CD14-positive monocyte (primary cell): ENCODE data around the gene GAD1. TPM values are rescaled to one million over a fixed set of nuclear protein-coding genes. Genes with fewer than 3 reads are reported as not detected.

Source experiments
- DNase-seq, 3 donors: peaks; one replicate each; pipeline ENCODE4 v3.0.0-alpha.2; 2011 to 2022
- H2AFZ ChIP-seq: 2 replicates; pipeline ENCODE4 v1.6.0; 2012; ENCODE audit warnings: mild to moderate bottlenecking, low read depth, low read length, inconsistent platforms; ENCODE audit not compliant: insufficient read depth, poor library complexity, severe bottlenecking
- H3K27ac ChIP-seq, 2 donors: 1 replicate in 1 of 2; 2 replicates in 1 of 2; pipeline ENCODE4 v1.5.1; 2012 to 2013; ENCODE audit warnings: low read length in 2 of 2, control low read depth in 1 of 2, inconsistent platforms in 1 of 2, low read depth in 1 of 2, mild to moderate bottlenecking in 1 of 2
- H3K27me3 ChIP-seq, 2 donors: one replicate each; pipeline versions ENCODE4 v1.6.0 to v1.6.1; 2011 to 2013; ENCODE audit warnings: low read length in 2 of 2; ENCODE audit not compliant: control insufficient read depth in 2 of 2, insufficient read depth in 2 of 2
- H3K36me3 ChIP-seq, 2 donors: replicated peaks in 1 of 2; 1 replicate in 1 of 2; 2 replicates in 1 of 2; pipeline versions ENCODE4 v1.5.1 to v1.6.1; 2012 to 2013; ENCODE audit warnings: low read length in 2 of 2, control low read depth in 1 of 2, inconsistent platforms in 1 of 2, mild to moderate bottlenecking in 1 of 2; ENCODE audit not compliant: insufficient read depth in 2 of 2, control insufficient read depth in 1 of 2
- H3K4me1 ChIP-seq, 2 donors: 1 replicate in 1 of 2; 2 replicates in 1 of 2; pipeline versions ENCODE4 v1.5.1 to v1.6.1; 2012 to 2013; ENCODE audit warnings: low read length in 2 of 2, control low read depth in 1 of 2, inconsistent platforms in 1 of 2, mild to moderate bottlenecking in 1 of 2, moderate library complexity in 1 of 2; ENCODE audit not compliant: insufficient read depth in 2 of 2, control insufficient read depth in 1 of 2
- H3K4me2 ChIP-seq: replicated peaks from 2 replicates; pipeline ENCODE3; 2012; ENCODE audit warnings: low read length, moderate library complexity, mild to moderate bottlenecking; ENCODE audit not compliant: poor library complexity, severe bottlenecking; ENCODE audit errors: extremely low read depth
- H3K4me3 ChIP-seq, 3 experiments: fragments of 200-600 bp in 1 of 3; sonication (generic) in 1 of 3; replicated peaks in 1 of 3; 1 replicate in 2 of 3; 2 replicates in 1 of 3; pipeline ENCODE4 v1.5.1; 2011 to 2013; ENCODE audit warnings: low read length in 3 of 3, mild to moderate bottlenecking in 3 of 3, control low read depth in 2 of 3, low read depth in 2 of 3, inconsistent platforms in 1 of 3, moderate library complexity in 1 of 3
- H3K79me2 ChIP-seq: 2 replicates; pipeline ENCODE4 v1.6.0; 2012; ENCODE audit warnings: mild to moderate bottlenecking, control low read depth, inconsistent platforms, low read length, moderate library complexity; ENCODE audit not compliant: insufficient read depth
- H3K9ac ChIP-seq: 2 replicates; pipeline ENCODE4 v1.6.0; 2017; ENCODE audit warnings: low read length, mild to moderate bottlenecking; ENCODE audit not compliant: insufficient read depth, poor library complexity, severe bottlenecking
- H3K9me3 ChIP-seq, 2 donors: replicated peaks in 1 of 2; 1 replicate in 1 of 2; 2 replicates in 1 of 2; pipeline versions ENCODE4 v1.5.1 to v1.6.1; 2012 to 2013; ENCODE audit warnings: low read length in 2 of 2, control low read depth in 1 of 2; ENCODE audit not compliant: control insufficient read depth in 1 of 2, insufficient read depth in 1 of 2
- H4K20me1 ChIP-seq: 2 replicates; pipeline ENCODE4 v1.6.0; 2012; ENCODE audit warnings: mild to moderate bottlenecking, low read length, control low read depth, moderate library complexity; ENCODE audit not compliant: insufficient read depth
- H3K27ac Mint-ChIP-seq, 7 donors: one replicate each; pipeline ENCODE4 v1.8.0; 2020; ENCODE audit warnings: mild to moderate bottlenecking in 7 of 7, mixed read lengths in 7 of 7, moderate library complexity in 6 of 7, inconsistent platforms in 2 of 7
- H3K27me3 Mint-ChIP-seq, 3 donors: one replicate each; pipeline ENCODE4 v1.8.0; 2021 to 2022; ENCODE audit warnings: low read depth in 3 of 3, mild to moderate bottlenecking in 3 of 3, mixed read lengths in 3 of 3, moderate library complexity in 3 of 3, inconsistent platforms in 1 of 3
- H3K36me3 Mint-ChIP-seq, 2 donors: one replicate each; pipeline ENCODE4 v1.8.0; 2020; ENCODE audit warnings: mixed read lengths in 2 of 2, inconsistent platforms in 1 of 2, mild to moderate bottlenecking in 1 of 2
- H3K4me1 Mint-ChIP-seq: one replicate; pipeline ENCODE4 v1.8.0; 2020; ENCODE audit warnings: mild to moderate bottlenecking, mixed read lengths
- H3K4me3 Mint-ChIP-seq, 2 donors: one replicate each; pipeline ENCODE4 v1.8.0; 2020; ENCODE audit warnings: mild to moderate bottlenecking in 2 of 2, mixed read lengths in 2 of 2, moderate library complexity in 1 of 2
- H3K9me3 Mint-ChIP-seq, 7 donors: one replicate each; pipeline ENCODE4 v1.8.0; 2020 to 2022; ENCODE audit warnings: mixed read lengths in 7 of 7, mild to moderate bottlenecking in 6 of 7, moderate library complexity in 6 of 7, inconsistent platforms in 2 of 7
- CTCF ChIP-seq: fragments of 200-600 bp; IDR thresholded peaks from one replicate; pipeline ENCODE4 v1.8.0; 2022; ENCODE audit warnings: antibody characterized with exemption, mild to moderate bottlenecking
- WGBS: methylation state at CpG from one replicate; pipeline ENCODE4 v1.1.5; 2013; ENCODE audit warnings: missing lambda C conversion rate; ENCODE audit not compliant: insufficient coverage; 5-methylcytosine and 5-hydroxymethylcytosine counted together
- intact Hi-C, 2 donors: fragments of 100-400 bp; cut with micrococcal nuclease; formaldehyde crosslinking; loops; one replicate each; pipeline versions ENCODE4 v1.15.0 to v1.15.1; 2023
- polyA plus RNA-seq, 3 donors: library from polyadenylated mRNA; depleted of rRNA in 1 of 3; unstranded in 2 of 3; stranded (reverse) in 1 of 3; fragments of 300-500 nt in 2 of 3; fragments of >200 nt in 1 of 3; fragmentation: Illumina TruSeq in 2 of 3; gene quantifications; 1 replicate in 2 of 3; 2 replicates in 1 of 3; pipeline ENCODE4 v1.2.3, GENCODE V29; 2012 to 2021

The GAD1 gene
- polyA plus RNA-seq, 3 donors: 0.08 TPM; not detected in 2

- H3K4me1 Mint-ChIP-seq: peaks cover 7% of the 10 kb centered on the region
- H3K79me2 ChIP-seq: no peaks in the 10 kb centered on the region
- H3K9ac ChIP-seq: no peak overlapping the region
- H3K27me3 ChIP-seq: no peaks in the 10 kb centered on the region
- H3K9me3 ChIP-seq: no peaks in the 10 kb centered on the region
- no peak overlapping the region for H3K4me3 Mint-ChIP-seq
- H3K4me1 ChIP-seq: no peaks in the 10 kb centered on the region
- H3K27ac Mint-ChIP-seq: no peak overlapping the region
- TF ChIP-seq CTCF: no peak
- H3K4me3 ChIP-seq: no peak overlapping the region
- no peaks in the 10 kb centered on the region for H3K36me3 Mint-ChIP-seq
- H4K20me1 ChIP-seq: no peaks in the 10 kb centered on the region
- H3K27ac ChIP-seq: no peak overlapping the region
- intact Hi-C loops: no loop called here
- H3K9me3 Mint-ChIP-seq: peaks cover 0 to 6% (median 1%) of the 10 kb centered on the region in 7 donors
- no peak overlapping the region for H2AFZ ChIP-seq
- H3K27me3 Mint-ChIP-seq: peaks cover 1 to 11% (median 6%) of the 10 kb centered on the region in 3 donors
- no peak for DNase-seq
- H3K4me2 ChIP-seq: no peak overlapping the region
- H3K36me3 ChIP-seq: no peaks in the 10 kb centered on the region
- WGBS: 100% methylated on average over 1 of the region's 2 CpGs
Observed at GRCh38 chr2:170882758-170883157, 66.1 kb downstream of the GAD1 start.

- no peaks in the 10 kb centered on the region for H4K20me1 ChIP-seq
- no peaks in the 10 kb centered on the region for H3K36me3 ChIP-seq
- peaks cover 1 to 11% (median 6%) of the 10 kb centered on the region in 3 donors for H3K27me3 Mint-ChIP-seq
- peaks cover 0 to 6% (median 1%) of the 10 kb centered on the region in 7 donors for H3K9me3 Mint-ChIP-seq
- H3K4me1 ChIP-seq: no peaks in the 10 kb centered on the region
- no peak overlapping the region for H3K9ac ChIP-seq
- WGBS: 100% methylated on average over 1 of the region's 2 CpGs
- DNase-seq: no peak
- no peaks in the 10 kb centered on the region for H3K4me1 Mint-ChIP-seq
- TF ChIP-seq CTCF: no peak
- H3K4me3 Mint-ChIP-seq: no peak overlapping the region
- no peaks in the 10 kb centered on the region for H3K27me3 ChIP-seq
- no peak overlapping the region for H3K27ac ChIP-seq
- no peak overlapping the region for H3K4me2 ChIP-seq
- no peaks in the 10 kb centered on the region for H3K36me3 Mint-ChIP-seq
- H3K4me3 ChIP-seq: no peak overlapping the region
- H3K9me3 ChIP-seq: no peaks in the 10 kb centered on the region
- no peak overlapping the region for H2AFZ ChIP-seq
- no peaks in the 10 kb centered on the region for H3K79me2 ChIP-seq
- intact Hi-C loops: no loop called here
- H3K27ac Mint-ChIP-seq: peak overlapping the region in 1 of 7 donors; percentile 35
Observed at GRCh38 chr2:170883683-170884082, 67.0 kb downstream of the GAD1 start.
